ENCODE data around the gene NUP210.

DNA sequence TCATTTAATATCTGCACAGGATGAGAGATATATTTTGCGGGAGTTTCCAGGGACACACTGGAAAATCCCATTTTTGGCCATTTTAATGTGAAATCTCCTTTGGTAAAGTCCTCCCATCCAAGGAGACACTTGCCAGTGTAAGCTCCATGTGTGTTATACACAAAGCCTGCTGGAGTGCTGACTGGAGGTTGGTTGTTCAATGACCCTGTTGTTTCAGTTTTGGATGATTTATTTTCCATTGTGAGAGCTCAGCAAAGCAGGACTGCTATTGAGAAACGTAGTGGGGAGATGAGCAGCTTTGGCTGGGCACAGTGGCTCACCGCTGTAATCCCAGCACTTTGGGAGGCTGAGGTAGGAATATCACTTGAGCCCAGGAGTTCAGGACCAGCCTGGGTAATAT lies 127.7 kb downstream of the NUP210 start:
- no peak for TF ChIP-seq EZH2 (IDR thresholded peaks at IDR 0.05; ENCODE audit: borderline replicate concordance)
- TF ChIP-seq CTCF (IDR thresholded peaks at IDR 0.05; ENCODE audit: poor library complexity): no peak
